NT2/D1 (cell line): Measurements from ENCODE around the gene NT5C2.

ENCODE experiments used
- YY1 ChIP-seq: IDR thresholded peaks from 2 replicates; pipeline ENCODE4 v1.6.1; 2011; ENCODE audit not compliant: insufficient read length, insufficient read depth
- ZNF274 ChIP-seq: IDR thresholded peaks from 2 replicates; pipeline ENCODE4 v1.6.1; 2011; ENCODE audit warnings: mild to moderate bottlenecking, low read depth, low read length

DNA sequence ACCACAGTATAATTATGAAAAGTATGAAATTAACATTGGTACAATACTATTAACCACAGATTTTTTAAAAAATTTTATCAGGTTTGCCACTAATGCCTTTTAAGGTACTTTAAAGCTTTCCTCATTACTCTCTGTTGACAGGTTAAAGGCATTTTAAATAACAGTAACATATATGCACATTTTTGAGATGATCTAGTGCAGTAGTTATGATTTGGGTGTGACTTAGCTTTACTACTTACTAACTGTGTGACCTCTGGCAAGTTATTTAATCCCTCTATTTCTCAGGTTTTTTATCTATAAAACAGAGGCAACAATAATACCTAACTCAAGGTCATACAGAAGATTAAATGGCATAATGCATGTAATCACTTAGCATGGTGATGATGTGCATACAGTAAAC is 94.8 kb downstream of the NT5C2 start:
- TF ChIP-seq YY1 = no peak
- TF ChIP-seq ZNF274 = no peak
